A549 (cell line): ENCODE measurements around the gene CDK10. TPM values are rescaled to one million over a fixed set of nuclear protein-coding genes. Genes with fewer than 3 reads are reported as not detected.

Experiments used
- ATAC-seq, 2 experiments: fragments of 200-7000 bp in 1 of 2; fragments of >200 bp in 1 of 2; cut with Nextera tagmentation in 1 of 2; cut with Tn5 transposase in 1 of 2; 3 replicates each; pipeline versions ENCODE4 v1.8.0 to v1.9.1; 2018 to 2020; ENCODE audit warnings: mild to moderate bottlenecking in 1 of 2, moderate library complexity in 1 of 2
- CTCF ChIA-PET: fragments of 300-600 bp; sonication (Branson Sonifier 250); formaldehyde crosslinking; extraction: SDS; loops from one replicate; lab custom pipeline; 2021; ENCODE audit warnings: antibody characterized with exemption, inconsistent platforms; lab: Yijun Ruan, JAX
- POLR2A ChIA-PET: fragments of 350-600 bp; formaldehyde crosslinking; extraction: SDS; loops from one replicate; lab custom pipeline; 2021; ENCODE audit warnings: antibody characterized with exemption, inconsistent platforms; lab: Yijun Ruan, JAX
- DNase-seq, 2 experiments: peaks; one replicate each; pipeline versions ENCODE4 v3.0.0 to v3.0.0-alpha.2; 2011 to 2016; ENCODE audit warnings: low read depth in 1 of 2, low spot score in 1 of 2
- FAIRE-seq: peaks from 2 replicates; lab custom pipeline; 2011; peaks lifted over from hg19 to GRCh38; lab: Jason Lieb, UNC
- H3K27ac ChIP-seq, 2 experiments: fragments of >200 bp; sonication (Bioruptor Twin); formaldehyde crosslinking; 3 replicates each; pipeline ENCODE4 v1.5.1; 2016 to 2017
- H3K4me1 ChIP-seq: fragments of >200 bp; sonication (Bioruptor Twin); formaldehyde crosslinking; 3 replicates; pipeline ENCODE4 v1.6.1; 2016
- H3K4me2 ChIP-seq: fragments of >200 bp; sonication (Bioruptor Twin); formaldehyde crosslinking; 3 replicates; pipeline ENCODE4 v1.6.1; 2016
- H3K4me3 ChIP-seq: fragments of >200 bp; sonication (Bioruptor Twin); formaldehyde crosslinking; 3 replicates; pipeline ENCODE4 v1.5.1; 2016
- H3K9me3 ChIP-seq: fragments of >200 bp; sonication (Bioruptor Twin); formaldehyde crosslinking; 3 replicates; pipeline ENCODE4 v1.6.1; 2016
- CBX8 ChIP-seq: fragments of 200-600 bp; sonication (generic); IDR thresholded peaks from 2 replicates; pipeline ENCODE4 v1.6.1; 2016
- CHD4 ChIP-seq: fragments of 200-600 bp; sonication (generic); IDR thresholded peaks from 2 replicates; pipeline ENCODE4 v1.6.1; 2016; ENCODE audit warnings: antibody characterized with exemption, mild to moderate bottlenecking, borderline replicate concordance
- EP300 ChIP-seq, 2 experiments: fragments of >200 bp; sonication (Bioruptor Twin); formaldehyde crosslinking; IDR thresholded peaks; 2 replicates in 1 of 2; 3 replicates in 1 of 2; pipeline ENCODE4 v1.6.1; 2016 to 2017
- HDAC2 ChIP-seq: fragments of 200-600 bp; sonication (generic); IDR thresholded peaks from 2 replicates; pipeline ENCODE4 v1.6.1; 2016
- HOXA7 ChIP-seq: fragments of 250-450 bp; sonication (Bioruptor Pico); IDR thresholded peaks from 2 replicates; pipeline ENCODE4 v1.5.0; 2020; ENCODE audit warnings: mild to moderate bottlenecking, moderate library complexity
- HOXB5 ChIP-seq: fragments of 250-450 bp; sonication (Bioruptor Pico); IDR thresholded peaks from 2 replicates; pipeline ENCODE4 v1.5.0; 2020; ENCODE audit warnings: mild to moderate bottlenecking, moderate library complexity
- JUN ChIP-seq, 2 experiments: fragments of >200 bp; sonication (Bioruptor Twin); formaldehyde crosslinking; IDR thresholded peaks; 2 replicates in 1 of 2; 3 replicates in 1 of 2; pipeline ENCODE4 v1.6.1; 2016 to 2017
- KDM1A ChIP-seq: fragments of 200-600 bp; sonication (generic); IDR thresholded peaks from 2 replicates; pipeline ENCODE4 v1.6.1; 2016; ENCODE audit warnings: low read depth, mild to moderate bottlenecking
- KDM5A ChIP-seq: fragments of 200-600 bp; sonication (generic); IDR thresholded peaks from 2 replicates; pipeline ENCODE4 v1.6.1; 2016; ENCODE audit warnings: antibody characterized with exemption, mild to moderate bottlenecking
- MAFK ChIP-seq: fragments of 450-650 bp; IDR thresholded peaks from 2 replicates; pipeline ENCODE4 v1.6.1; 2014; ENCODE audit not compliant: partially characterized antibody
- MYC ChIP-seq: IDR thresholded peaks from 2 replicates; pipeline ENCODE4 v1.6.1; 2012; ENCODE audit warnings: mild to moderate bottlenecking, inconsistent platforms, low read length, improper control_type of control experiment, borderline replicate concordance
- NFE2L2 ChIP-seq: fragments of 150-350 bp; conservative IDR thresholded peaks from 2 replicates; pipeline ENCODE4 v1.6.1; 2014; ENCODE audit warnings: low read length
- PHF8 ChIP-seq: fragments of 200-600 bp; sonication (generic); IDR thresholded peaks from 2 replicates; pipeline ENCODE4 v1.6.1; 2016; ENCODE audit warnings: low read depth, mild to moderate bottlenecking, antibody characterized with exemption, moderate library complexity, borderline replicate concordance
- POLR2A ChIP-seq: IDR thresholded peaks from 2 replicates; pipeline ENCODE4 v1.6.1; 2012; ENCODE audit warnings: mild to moderate bottlenecking, low read length
- RAD21 ChIP-seq, 2 experiments: fragments of >200 bp in 1 of 2; sonication (Bioruptor Twin) in 1 of 2; formaldehyde crosslinking in 1 of 2; IDR thresholded peaks in 1 of 2; conservative IDR thresholded peaks in 1 of 2; 2 replicates in 1 of 2; 3 replicates in 1 of 2; pipeline ENCODE4 v1.6.1; 2012 to 2018; ENCODE audit warnings: inconsistent platforms in 1 of 2
- RARB ChIP-seq: fragments of 250-450 bp; sonication (Bioruptor Pico); IDR thresholded peaks from 2 replicates; pipeline ENCODE4 v1.8.0; 2021; ENCODE audit warnings: mild to moderate bottlenecking, moderate library complexity
- RCOR1 ChIP-seq: fragments of 150-350 bp; IDR thresholded peaks from 2 replicates; pipeline ENCODE4 v1.6.1; 2014; ENCODE audit warnings: antibody characterized with exemption, low read length, low read depth
- RFX5 ChIP-seq: fragments of 450-650 bp; IDR thresholded peaks from 2 replicates; pipeline ENCODE4 v1.7.1; 2014; ENCODE audit warnings: antibody characterized with exemption, mild to moderate bottlenecking, moderate library complexity
- RNF2 ChIP-seq: fragments of 200-600 bp; sonication (generic); IDR thresholded peaks from 2 replicates; pipeline ENCODE4 v1.6.1; 2016; ENCODE audit warnings: low read depth, mild to moderate bottlenecking, antibody characterized with exemption, moderate library complexity, borderline replicate concordance
- SMC3 ChIP-seq: fragments of >200 bp; sonication (Bioruptor Twin); formaldehyde crosslinking; IDR thresholded peaks from 3 replicates; pipeline ENCODE4 v1.6.1; 2018; ENCODE audit warnings: inconsistent platforms
- SREBF2 ChIP-seq: fragments of 450-650 bp; IDR thresholded peaks from 2 replicates; pipeline ENCODE4 v1.6.1; 2014; ENCODE audit warnings: mild to moderate bottlenecking, moderate library complexity
- TFCP2L1 ChIP-seq: fragments of 250-450 bp; sonication (Bioruptor Pico); IDR thresholded peaks from 2 replicates; pipeline ENCODE4 v1.5.0; 2021; ENCODE audit warnings: mild to moderate bottlenecking
- TP53 ChIP-seq: fragments of 250-450 bp; sonication (Bioruptor Pico); IDR thresholded peaks from 2 replicates; pipeline ENCODE4 v1.5.0; 2021; ENCODE audit warnings: mild to moderate bottlenecking, moderate library complexity
- ZFP36 ChIP-seq: fragments of 450-650 bp; IDR thresholded peaks from 2 replicates; pipeline ENCODE4 v1.6.1; 2014; ENCODE audit warnings: borderline replicate concordance; ENCODE audit not compliant: partially characterized antibody
- ZNF302 ChIP-seq: fragments of 250-450 bp; sonication (Bioruptor Pico); IDR thresholded peaks from 2 replicates; pipeline ENCODE4 v1.9.0; 2021; ENCODE audit warnings: inconsistent platforms, mild to moderate bottlenecking, moderate library complexity
- ZSCAN20 ChIP-seq: fragments of 250-450 bp; sonication (Bioruptor Pico); IDR thresholded peaks from 2 replicates; pipeline ENCODE4 v1.8.0; 2022; ENCODE audit warnings: mild to moderate bottlenecking, moderate library complexity
- WGBS: methylation state at CpG from one replicate; pipeline ENCODE4 v1.1.6; 2017; ENCODE audit errors: missing lambda C conversion rate; 5-methylcytosine and 5-hydroxymethylcytosine counted together
- polyA plus RNA-seq, 4 experiments: library from polyadenylated mRNA; depleted of rRNA in 3 of 4; stranded (reverse); fragments of >200 nt; fragmentation: RNase III in 1 of 4; extraction: RNeasy Plus Mini Kit Qiagen cat#74134 plus additional on column Dnase treatment in 1 of 4; gene quantifications; 2 replicates in 3 of 4; 3 replicates in 1 of 4; pipeline ENCODE4 v1.2.3, GENCODE V29; 2011 to 2017
- TF ChIP-seq, protein P1 (sequence below): fragments of 450-650 bp; IDR thresholded peaks from 2 replicates; pipeline ENCODE4 v1.6.1; 2014; ENCODE audit warnings: antibody characterized with exemption
- TF ChIP-seq, protein P2 (sequence below): fragments of 200-600 bp; sonication (generic); IDR thresholded peaks from 2 replicates; pipeline ENCODE4 v1.6.1; 2016; ENCODE audit warnings: antibody characterized with exemption, mild to moderate bottlenecking, moderate library complexity
- TF ChIP-seq, protein P3 (sequence below): IDR thresholded peaks from 2 replicates; pipeline ENCODE4 v1.6.1; 2012
- TF ChIP-seq, protein P4 (sequence below): IDR thresholded peaks from 2 replicates; pipeline ENCODE4 v1.6.1; 2012

CDK10 gene
- polyA plus RNA-seq, 2 of the 4 experiments (the other 2 are of a cell fraction) = 35.9 to 55.3 TPM

DNA sequence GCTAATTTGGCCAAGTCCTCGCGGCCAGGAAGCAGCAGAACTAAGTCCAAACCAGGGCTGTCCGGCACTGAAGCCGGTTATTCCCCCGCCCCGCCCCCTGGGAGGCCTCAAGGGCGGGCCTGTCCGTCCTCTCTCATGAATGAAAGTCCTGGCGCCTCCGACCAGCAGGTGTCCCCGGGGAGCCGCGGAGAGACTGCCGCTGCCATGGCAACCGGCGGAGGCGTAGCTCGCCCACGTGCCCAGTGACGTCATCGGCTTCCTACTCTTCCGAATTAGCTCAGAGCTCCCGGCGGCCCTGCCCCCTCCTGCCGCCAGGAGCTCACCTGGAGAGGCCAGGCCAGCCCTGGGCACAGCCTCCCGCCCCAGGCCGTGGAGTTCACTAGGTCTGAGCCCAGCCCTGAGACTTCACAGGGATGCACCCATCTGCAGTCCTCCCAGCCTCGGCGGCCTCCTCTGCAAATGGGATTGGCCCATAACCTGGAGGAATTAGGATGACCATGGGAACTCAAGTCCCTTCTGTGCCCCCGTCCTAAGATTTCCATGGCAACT, 13.7 kb downstream of the CDK10 start (continued):
- TF ChIP-seq HDAC2 = no peak
- no peak for TF ChIP-seq SREBF2
- no peak for TF ChIP-seq HOXB5 (CRISPR knock-in tag)
- no peak for TF ChIP-seq TP53 (CRISPR knock-in tag)
- no peak for TF ChIP-seq MAFK
- no peak for TF ChIP-seq PHF8
- peak; percentile 80; the same call in 1 of the 2 replicates for TF ChIP-seq RFX5
- no peak for TF ChIP-seq ZNF302 (CRISPR knock-in tag)
- TF ChIP-seq CBX8 = no peak
- TF ChIP-seq CHD4 = no peak
- no peak for TF ChIP-seq HOXA7
- no peak for TF ChIP-seq POLR2A
- no peak for TF ChIP-seq NFE2L2
- TF ChIP-seq, protein P1, sequence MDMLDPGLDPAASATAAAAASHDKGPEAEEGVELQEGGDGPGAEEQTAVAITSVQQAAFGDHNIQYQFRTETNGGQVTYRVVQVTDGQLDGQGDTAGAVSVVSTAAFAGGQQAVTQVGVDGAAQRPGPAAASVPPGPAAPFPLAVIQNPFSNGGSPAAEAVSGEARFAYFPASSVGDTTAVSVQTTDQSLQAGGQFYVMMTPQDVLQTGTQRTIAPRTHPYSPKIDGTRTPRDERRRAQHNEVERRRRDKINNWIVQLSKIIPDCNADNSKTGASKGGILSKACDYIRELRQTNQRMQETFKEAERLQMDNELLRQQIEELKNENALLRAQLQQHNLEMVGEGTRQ = peak; percentile 97
- TF ChIP-seq RNF2 = no peak
- TF ChIP-seq RCOR1 = no peak
- no peak for TF ChIP-seq MYC
- TF ChIP-seq, protein P2, sequence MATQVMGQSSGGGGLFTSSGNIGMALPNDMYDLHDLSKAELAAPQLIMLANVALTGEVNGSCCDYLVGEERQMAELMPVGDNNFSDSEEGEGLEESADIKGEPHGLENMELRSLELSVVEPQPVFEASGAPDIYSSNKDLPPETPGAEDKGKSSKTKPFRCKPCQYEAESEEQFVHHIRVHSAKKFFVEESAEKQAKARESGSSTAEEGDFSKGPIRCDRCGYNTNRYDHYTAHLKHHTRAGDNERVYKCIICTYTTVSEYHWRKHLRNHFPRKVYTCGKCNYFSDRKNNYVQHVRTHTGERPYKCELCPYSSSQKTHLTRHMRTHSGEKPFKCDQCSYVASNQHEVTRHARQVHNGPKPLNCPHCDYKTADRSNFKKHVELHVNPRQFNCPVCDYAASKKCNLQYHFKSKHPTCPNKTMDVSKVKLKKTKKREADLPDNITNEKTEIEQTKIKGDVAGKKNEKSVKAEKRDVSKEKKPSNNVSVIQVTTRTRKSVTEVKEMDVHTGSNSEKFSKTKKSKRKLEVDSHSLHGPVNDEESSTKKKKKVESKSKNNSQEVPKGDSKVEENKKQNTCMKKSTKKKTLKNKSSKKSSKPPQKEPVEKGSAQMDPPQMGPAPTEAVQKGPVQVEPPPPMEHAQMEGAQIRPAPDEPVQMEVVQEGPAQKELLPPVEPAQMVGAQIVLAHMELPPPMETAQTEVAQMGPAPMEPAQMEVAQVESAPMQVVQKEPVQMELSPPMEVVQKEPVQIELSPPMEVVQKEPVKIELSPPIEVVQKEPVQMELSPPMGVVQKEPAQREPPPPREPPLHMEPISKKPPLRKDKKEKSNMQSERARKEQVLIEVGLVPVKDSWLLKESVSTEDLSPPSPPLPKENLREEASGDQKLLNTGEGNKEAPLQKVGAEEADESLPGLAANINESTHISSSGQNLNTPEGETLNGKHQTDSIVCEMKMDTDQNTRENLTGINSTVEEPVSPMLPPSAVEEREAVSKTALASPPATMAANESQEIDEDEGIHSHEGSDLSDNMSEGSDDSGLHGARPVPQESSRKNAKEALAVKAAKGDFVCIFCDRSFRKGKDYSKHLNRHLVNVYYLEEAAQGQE = no peak
- TF ChIP-seq SMC3 = peak; percentile 57
- TF ChIP-seq, protein P3, sequence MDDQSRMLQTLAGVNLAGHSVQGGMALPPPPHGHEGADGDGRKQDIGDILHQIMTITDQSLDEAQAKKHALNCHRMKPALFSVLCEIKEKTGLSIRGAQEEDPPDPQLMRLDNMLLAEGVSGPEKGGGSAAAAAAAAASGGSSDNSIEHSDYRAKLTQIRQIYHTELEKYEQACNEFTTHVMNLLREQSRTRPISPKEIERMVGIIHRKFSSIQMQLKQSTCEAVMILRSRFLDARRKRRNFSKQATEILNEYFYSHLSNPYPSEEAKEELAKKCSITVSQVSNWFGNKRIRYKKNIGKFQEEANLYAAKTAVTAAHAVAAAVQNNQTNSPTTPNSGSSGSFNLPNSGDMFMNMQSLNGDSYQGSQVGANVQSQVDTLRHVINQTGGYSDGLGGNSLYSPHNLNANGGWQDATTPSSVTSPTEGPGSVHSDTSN = no peak
- TF ChIP-seq TFCP2L1 (CRISPR knock-in tag) = no peak
- TF ChIP-seq ZFP36 = no peak
- TF ChIP-seq KDM5A = no peak

DNA sequence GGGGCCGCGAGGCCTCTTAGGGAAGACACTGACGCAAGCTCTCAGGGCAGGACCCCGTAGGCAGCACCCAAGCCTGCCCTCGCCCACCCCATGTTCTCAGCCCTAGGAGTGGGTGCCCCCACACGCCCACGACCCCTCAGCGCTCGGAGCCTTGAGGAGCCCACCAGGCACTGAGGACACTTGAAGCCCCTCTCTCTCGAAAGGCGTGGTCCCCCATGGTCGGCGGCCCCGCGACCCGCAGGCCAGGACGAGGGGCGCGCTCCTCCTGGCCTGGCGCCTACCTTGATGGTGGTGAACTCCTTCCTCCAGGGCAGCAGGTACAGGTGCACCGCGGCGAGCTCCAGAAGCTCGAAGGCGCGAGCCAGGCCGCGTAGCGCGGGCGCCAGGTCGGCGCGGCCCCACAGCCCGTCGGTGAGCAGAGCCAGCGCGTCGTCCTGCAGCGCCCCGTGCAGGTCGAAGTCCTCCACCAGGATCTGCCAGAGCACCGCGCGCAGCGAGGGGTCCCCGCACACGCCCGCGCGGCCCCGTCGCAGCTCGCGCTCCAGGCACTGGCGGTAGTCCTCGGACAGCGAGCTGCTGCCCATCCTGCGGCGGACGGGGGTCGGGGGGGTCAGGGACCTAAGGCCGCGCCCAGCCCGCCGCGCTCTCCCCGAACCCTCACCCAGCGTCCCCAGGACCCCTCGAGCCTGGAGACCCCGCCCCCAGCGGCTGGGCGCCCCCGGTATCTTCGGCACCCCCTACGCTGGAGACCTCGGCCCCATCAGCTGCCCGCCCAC, 14.3 kb downstream of the CDK10 start:
- ATAC-seq = peak; percentile 54 to 60
- TF ChIP-seq RARB (CRISPR knock-in tag) (no peak), RAD21 (conservative IDR thresholded peaks at IDR 0.05 in 1 of 2, IDR thresholded peaks at IDR 0.05 in 1 of 2) (no peak), TP53 (CRISPR knock-in tag) (no peak), JUN (IDR thresholded peaks at IDR 0.05) (no peak; a peak in 2 of 5 replicates), EP300 (IDR thresholded peaks at IDR 0.05) (no peak), KDM1A (no peak), ZSCAN20 (CRISPR knock-in tag) (no peak)
- TF ChIP-seq, protein P4, sequence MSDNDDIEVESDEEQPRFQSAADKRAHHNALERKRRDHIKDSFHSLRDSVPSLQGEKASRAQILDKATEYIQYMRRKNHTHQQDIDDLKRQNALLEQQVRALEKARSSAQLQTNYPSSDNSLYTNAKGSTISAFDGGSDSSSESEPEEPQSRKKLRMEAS = peak; percentile 20; the same call in 1 of the 2 replicates
- TF ChIP-seq, protein P2 = no peak

More for the DNA sequence above, 14.3 kb downstream of the CDK10 start:
- no peak for FAIRE-seq
- H3K4me1 ChIP-seq = peaks cover 12% of the 10 kb centered on the region
- H3K4me2 ChIP-seq = peak overlapping the region; percentile 98
- CTCF ChIA-PET = interaction anchor here (0.6 to 4.3 kb wide), 41 partner anchors 9 to 249 kb away, joined by 3 to 33 read pairs (median 6); partner anchors contain the start of genes CDK10, CPNE7 and SPIRE2
- peak overlapping the region; percentile 82 to 92 for H3K27ac ChIP-seq
- H3K4me3 ChIP-seq = peak overlapping the region; percentile 69
- POLR2A ChIA-PET = interaction anchor here (0.7 to 2.6 kb wide), 5 partner anchors 11 to 162 kb away, joined by 3 to 24 read pairs (median 4); partner anchors contain the start of genes CDK10, CHMP1A and SPATA33
- 5% methylated on average over 31 of the region's 78 CpGs for WGBS
- DNase-seq = peak; percentile 60 to 72
- H3K9me3 ChIP-seq = no peaks in the 10 kb centered on the region
